GM19238 (cell line): ENCODE measurements around the gene EPAS1.

Source experiments
- DNase-seq: peaks from one replicate; pipeline ENCODE4 v3.0.0; 2011; ENCODE audit warnings: low spot score; ENCODE audit not compliant: insufficient read length

Gene EPAS1

GRCh38 chr2:46338674-46339073, 41.5 kb downstream of the EPAS1 start:
- no peak for DNase-seq

- no peak for DNase-seq
These were observed 42.0 kb downstream of the EPAS1 start for GRCh38 chr2:46339200-46339599.

DNA sequence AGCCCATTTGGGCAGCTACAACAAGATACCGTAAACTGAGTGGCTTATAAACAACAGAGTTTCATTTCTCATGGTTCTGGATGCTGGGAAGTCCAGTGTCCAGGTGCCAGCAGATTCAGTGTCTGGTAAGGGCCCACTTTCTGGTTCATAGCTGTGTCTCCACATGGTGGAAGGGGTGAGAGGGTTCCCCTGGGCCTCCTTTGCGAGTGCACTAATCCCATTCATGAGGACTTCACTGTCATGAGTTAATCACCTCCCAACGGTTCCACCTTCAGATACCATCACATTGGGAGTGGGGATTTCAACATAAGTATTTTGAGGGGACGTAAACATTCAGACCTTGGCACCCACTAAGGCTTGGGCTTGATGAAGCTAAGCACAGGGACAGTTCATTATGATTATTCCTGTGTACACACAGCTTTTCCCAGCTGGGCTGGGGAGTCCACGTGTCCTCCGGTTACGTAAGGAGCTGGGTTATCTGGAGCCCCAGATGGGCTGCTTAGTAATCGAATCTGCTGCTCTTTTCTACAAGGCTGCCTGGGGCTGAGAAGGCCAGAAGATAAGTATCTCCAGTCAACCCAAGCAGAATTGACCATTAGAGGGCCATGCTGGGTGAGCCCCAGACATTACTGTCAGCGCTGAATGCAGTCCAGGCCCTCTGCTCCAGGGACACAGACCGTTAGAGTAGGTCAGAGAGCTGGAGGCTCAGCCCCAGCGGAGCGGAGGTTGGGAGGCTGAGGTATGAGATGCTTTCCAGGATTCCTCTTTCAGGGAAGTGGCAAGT, 42.7 kb downstream of the EPAS1 start:
- DNase-seq, result no peak

GRCh38 chr2:46340740-46341420, 43.7 kb downstream of the EPAS1 start:
- no peak for DNase-seq

- no peak for DNase-seq
These were observed 45.5 kb downstream of the EPAS1 start for GRCh38 chr2:46342566-46343315.

- DNase-seq, result no peak
These were observed 47.5 kb downstream of the EPAS1 start for GRCh38 chr2:46344706-46345105.

GRCh38 chr2:46345775-46346174, 48.6 kb downstream of the EPAS1 start:
- DNase-seq, result no peak

GRCh38 chr2:46346719-46347118, 49.5 kb downstream of the EPAS1 start:
- DNase-seq, result no peak

GRCh38 chr2:46347648-46348280, 50.6 kb downstream of the EPAS1 start:
- peak; percentile 12 for DNase-seq

DNA sequence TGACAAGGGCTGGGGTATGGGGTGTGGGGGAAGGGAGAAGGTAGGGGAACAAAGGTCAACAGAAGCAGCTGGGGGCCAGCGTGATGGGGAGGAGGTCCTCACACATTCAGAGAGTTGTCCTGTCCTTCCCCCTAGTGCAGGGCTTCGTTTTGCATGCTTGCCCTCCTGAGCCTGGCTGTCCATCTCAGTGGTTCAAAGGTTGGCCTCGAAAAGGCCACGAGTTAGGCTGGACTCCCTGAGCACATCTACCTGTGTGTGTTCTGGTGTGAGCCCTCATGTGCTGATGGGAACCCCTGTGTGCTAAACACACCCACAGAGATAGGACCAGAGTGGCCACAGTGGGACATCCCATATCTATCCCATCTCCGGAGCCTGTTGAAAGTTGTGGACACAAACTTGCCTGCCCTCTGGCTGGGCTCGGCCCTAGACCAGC, 51.9 kb downstream of the EPAS1 start:
- no peak for DNase-seq

DNA sequence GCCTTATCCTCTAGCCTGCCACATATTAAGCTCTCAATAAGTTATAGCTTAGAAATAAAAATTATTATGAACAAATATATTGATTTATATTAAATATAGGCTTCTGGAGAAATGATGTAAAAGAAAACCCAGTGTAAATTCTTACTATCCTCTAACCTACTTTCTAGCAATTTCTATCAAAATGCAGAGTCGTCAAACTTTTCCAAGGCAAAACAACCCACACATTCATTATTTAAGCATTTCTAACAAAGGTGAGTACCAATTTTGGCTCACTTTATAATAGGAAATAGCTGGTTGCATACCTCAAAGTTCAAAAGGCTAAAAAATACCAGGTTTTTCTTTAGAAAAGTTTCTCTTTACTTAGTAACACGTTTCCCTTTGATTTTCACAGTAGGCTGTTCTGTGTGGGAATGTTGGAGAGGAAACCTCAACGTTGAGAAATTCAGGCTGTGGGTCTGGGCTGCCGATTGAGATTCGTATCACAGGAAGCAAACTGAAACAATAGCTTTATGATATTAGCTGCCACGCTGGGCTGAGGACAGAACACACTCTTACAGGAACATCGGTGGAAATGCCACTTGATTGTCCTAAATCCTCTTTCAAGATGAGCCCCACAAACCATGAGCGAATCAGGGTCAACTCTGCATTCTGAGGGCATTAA, 53.0 kb downstream of the EPAS1 start:
- no peak for DNase-seq

- DNase-seq, result no peak
These were observed 54.0 kb downstream of the EPAS1 start for GRCh38 chr2:46351098-46351749.

DNA sequence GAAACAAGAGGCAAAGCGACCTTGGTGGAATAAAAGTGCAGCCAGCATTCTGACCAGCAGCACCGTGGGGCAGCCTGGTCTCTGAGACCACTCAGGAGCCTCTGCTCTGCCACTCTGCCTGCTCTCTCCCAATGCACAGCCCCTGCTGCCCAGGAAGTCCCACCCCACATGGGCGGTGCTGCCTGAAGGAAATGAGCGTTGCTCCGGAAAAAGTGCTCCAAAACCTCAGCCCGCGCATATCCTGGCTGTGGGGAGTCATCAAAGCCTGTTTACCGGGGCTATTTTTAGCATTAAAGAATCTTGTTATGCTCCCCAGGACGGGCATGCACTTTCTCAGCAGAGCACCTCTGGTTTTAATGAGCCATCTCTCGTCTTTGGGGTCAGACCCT, 54.5 kb downstream of the EPAS1 start:
- peak; percentile 23 for DNase-seq

DNA sequence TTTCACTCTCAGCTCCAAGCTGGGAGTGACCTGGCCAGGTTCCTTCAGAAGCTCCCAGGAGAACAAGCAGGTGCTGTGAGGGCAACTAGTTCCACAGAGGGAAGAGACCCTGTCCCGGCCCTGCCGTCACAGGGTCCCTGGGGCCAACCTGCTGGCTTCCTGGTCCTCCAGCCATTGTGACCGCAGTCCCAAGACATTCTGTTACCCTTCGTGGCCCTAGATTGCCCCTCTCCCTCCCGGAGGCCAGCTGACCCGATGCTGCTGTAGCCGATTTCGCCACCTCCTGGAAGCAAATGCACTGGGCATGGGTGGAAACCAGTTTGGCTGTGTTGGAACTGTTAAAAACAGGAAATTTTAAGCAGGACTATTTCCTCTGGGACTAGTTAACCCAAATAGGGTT, 55.4 kb downstream of the EPAS1 start:
- no peak for DNase-seq

- DNase-seq, result no peak
These were observed 56.3 kb downstream of the EPAS1 start for GRCh38 chr2:46353509-46353908.

GRCh38 chr2:46355756-46356155, 58.5 kb downstream of the EPAS1 start:
- no peak for DNase-seq

- no peak for DNase-seq
These were observed 59.8 kb downstream of the EPAS1 start for GRCh38 chr2:46356991-46357390.

DNA sequence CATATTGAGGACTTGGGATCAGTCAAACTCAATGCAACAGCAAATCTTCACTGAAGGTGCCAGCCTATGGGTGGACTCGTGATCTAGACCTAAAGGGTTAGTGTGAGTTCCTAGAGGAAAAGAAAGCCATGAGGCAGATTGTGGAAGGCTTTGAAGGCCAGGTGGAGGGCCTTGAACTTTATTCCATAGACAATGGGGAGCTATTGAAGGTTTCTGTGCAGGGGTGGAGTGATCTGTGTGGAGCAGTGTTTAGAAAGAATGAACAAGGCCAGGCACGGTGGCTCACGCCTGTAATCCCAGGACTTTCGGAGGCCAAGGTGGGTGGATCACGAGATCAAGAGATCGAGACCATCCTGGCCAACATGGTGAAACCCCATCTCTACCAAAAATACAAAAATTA, 61.5 kb downstream of the EPAS1 start:
- DNase-seq, result no peak

GRCh38 chr2:46360303-46360702, 63.1 kb downstream of the EPAS1 start:
- DNase-seq, result no peak

DNA sequence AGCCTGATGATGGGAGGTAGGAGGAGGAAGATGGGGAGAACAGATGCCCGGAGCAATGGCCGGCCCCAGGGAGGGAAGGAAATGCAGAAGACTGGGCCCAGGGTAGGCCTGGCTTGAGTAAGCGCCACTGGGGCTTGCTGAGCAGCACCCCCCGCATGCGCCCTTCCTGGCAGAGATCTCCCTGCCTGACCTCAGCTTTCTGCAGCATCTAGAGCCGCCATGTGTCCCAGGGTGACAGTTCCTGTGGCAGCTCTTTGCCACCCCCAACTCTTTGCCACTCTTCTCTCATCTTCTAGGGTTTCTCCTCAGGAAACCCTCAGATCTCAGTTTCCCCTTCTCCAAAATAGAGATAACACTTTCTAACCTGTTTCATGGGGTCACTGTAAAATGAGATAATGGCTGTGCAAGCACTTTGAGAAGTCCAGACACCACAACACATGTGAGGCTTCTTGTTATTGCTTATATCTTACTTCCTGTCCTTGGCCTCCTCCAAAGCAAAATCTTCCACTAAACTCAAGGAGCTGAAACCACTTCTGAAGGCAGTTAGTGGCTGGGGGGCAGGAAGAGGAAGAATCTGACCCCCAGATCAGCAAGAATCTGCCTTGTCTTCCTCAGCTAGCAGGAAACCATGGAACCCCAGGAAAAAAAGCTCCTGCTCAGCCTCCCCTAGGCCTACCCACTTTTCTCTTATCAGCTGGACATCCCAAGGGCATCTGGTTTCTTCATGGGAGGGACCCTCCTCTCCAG, 64.9 kb downstream of the EPAS1 start:
- no peak for DNase-seq
